Upper lobe of left lung (tissue), 4 donors: ENCODE data around the gene ACAN.

ENCODE experiments used
- POLR2AphosphoS5 ChIP-seq, 2 donors: sonication (generic); formaldehyde crosslinking; IDR thresholded peaks; one replicate each; pipeline ENCODE4 v1.5.1; 2017; ENCODE audit warnings: antibody characterized with exemption in 2 of 2
- TF ChIP-seq, protein P1 (sequence below), 6 experiments: fragments of 450-650 bp in 4 of 6; fragments of 200-600 bp in 2 of 6; sonication (generic) in 2 of 6; IDR thresholded peaks; one replicate each; pipeline ENCODE4 v1.5.1; 2016 to 2019; ENCODE audit warnings: antibody characterized with exemption in 6 of 6

DNA sequence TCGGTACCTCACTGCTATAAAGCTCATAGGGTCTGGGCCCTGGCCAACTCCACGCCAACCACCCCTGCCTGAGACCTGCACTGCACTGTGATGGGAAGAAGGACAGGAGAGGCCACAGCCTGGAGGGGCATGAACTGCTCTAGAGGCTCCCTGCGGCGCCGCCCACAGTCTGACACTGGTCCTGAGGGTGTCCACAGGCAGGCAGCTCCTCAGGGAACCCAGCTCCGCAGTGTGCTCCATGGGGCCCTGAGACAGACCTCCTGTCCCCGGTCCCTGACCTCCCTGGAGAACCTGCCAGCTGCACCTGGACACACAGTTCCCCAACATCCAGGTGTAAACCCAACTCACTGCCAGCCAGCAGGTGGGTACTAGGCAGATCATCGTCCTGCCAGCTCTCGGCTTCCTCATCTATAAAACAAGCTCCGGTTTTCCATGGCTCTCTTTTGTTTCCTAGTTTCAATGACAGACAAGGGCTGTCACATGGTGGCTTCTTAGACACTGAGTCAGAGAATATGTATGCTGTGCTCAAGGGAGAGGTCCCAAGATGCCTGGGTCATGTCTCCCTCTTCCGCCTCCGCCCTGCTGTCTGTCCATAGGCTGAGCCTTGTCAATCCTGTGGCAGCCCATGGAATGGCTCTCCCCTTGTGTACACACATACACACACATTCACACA lies 97.2 kb downstream of the ACAN start:
- TF ChIP-seq, protein P1, sequence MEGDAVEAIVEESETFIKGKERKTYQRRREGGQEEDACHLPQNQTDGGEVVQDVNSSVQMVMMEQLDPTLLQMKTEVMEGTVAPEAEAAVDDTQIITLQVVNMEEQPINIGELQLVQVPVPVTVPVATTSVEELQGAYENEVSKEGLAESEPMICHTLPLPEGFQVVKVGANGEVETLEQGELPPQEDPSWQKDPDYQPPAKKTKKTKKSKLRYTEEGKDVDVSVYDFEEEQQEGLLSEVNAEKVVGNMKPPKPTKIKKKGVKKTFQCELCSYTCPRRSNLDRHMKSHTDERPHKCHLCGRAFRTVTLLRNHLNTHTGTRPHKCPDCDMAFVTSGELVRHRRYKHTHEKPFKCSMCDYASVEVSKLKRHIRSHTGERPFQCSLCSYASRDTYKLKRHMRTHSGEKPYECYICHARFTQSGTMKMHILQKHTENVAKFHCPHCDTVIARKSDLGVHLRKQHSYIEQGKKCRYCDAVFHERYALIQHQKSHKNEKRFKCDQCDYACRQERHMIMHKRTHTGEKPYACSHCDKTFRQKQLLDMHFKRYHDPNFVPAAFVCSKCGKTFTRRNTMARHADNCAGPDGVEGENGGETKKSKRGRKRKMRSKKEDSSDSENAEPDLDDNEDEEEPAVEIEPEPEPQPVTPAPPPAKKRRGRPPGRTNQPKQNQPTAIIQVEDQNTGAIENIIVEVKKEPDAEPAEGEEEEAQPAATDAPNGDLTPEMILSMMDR (IDR thresholded peaks at IDR 0.05): no peak
- no peak for TF ChIP-seq POLR2AphosphoS5 (IDR thresholded peaks at IDR 0.05)
